Stimulated activated CD8-positive, alpha-beta memory T cell treated with anti-CD3 and anti-CD28 coated beads, Interleukin-12 subunit alpha, Interleukin-12 subunit beta, amount 100 ng/mL, for 24 hours (primary cell): ENCODE measurements around the gene PTMS.

Experiments
- DNase-seq: peaks from one replicate; pipeline ENCODE4 v3.0.0-alpha.2; 2020; ENCODE audit errors: extremely low read depth

Gene PTMS

DNA sequence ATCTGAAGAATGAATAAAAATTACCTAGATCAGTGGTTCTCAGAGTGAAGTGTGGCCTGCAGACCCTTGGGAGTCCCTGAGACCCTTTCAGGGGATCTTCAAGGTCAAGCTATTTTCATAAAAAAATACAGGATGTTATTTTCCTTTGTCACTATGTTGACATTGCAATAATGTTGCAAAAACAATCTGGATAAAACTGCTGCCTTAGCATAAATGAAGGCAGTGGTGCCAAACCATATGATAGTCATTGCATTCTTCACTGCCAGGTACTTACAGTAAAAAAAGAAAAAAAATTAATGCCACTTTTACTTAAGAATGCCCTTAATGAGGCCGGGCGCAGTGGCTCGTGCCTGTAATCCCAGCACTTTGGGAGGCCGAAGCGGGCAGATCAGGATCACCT is 21.1 kb downstream of the PTMS start:
- no peak for DNase-seq

DNA sequence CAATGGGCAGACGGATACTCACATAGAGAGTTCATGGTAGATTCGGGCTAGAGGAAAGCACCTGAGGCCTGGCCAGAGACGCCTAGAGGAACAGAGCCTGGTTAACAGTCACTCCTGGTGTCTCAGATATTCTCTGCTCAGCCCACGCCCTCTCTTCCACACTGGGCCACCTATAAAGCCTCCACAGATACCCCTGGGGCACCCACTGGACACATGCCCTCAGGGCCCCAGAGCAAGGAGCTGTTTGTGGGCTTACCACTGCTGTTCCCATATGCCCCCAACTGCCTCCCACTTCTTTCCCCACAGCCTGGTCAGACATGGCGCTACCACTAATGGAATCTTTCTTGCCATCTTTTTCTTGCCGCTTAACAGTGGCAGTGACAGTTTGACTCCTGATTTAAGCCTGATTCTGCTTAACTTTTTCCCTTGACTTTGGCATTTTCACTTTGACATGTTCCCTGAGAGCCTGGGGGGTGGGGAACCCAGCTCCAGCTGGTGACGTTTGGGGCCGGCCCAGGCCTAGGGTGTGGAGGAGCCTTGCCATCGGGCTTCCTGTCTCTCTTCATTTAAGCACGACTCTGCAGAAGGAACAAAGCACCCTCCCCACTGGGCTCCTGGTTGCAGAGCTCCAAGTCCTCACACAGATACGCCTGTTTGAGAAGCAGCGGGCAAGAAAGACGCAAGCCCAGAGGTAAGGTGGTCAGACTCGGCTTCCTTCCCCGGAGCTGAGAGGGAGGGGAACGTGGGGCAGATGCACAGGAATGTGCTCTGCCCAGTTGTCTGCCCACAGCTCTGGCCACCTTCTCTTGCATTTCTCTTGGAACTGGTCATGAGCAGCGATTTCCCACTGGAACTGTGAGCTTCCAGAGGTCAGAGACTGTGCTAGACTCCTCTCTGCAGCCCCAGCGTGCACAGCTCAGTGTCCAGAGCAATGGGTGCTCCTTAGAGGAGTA is 23.1 kb downstream of the PTMS start, which contains the start of gene CD4:
CD4 (plus strand) TSS at position 557 of the 953 bp plus-strand sequence. CDS start 10,611 bp downstream, outside the sequence.
- no peak for DNase-seq

GRCh38 chr12:6790496-6791150 is 24.5 kb downstream of the PTMS start:
- no peak for DNase-seq

DNA sequence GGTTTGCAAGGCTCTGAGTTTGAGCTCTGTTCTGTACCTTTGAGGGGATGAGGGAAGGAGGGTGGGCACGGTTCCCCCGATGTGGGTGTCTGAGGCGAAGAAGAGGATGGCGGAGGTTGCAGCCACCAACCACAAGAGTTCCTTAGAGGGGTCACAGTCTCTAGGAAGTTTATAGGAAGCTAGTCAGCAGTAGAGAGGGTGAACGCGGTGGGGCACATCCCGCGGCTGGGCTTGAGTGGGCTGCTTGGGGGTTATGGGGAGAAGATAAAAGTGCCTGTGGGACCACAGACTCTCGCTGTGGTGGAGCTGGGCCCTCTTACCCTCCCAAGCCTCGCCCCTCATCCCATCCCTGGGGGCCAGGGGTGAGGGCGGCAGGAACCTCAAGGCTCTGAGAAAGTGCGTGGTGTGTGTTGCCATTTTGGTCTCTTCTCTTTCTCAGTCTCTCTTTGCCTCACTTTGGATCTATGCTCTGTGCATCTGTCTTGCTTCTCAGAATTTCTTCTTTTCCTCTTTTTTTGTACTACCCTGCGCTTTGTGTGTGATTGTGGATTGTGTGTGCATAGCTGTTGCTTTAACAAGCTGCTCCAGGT is 25.9 kb downstream of the PTMS start:
- no peak for DNase-seq

DNA sequence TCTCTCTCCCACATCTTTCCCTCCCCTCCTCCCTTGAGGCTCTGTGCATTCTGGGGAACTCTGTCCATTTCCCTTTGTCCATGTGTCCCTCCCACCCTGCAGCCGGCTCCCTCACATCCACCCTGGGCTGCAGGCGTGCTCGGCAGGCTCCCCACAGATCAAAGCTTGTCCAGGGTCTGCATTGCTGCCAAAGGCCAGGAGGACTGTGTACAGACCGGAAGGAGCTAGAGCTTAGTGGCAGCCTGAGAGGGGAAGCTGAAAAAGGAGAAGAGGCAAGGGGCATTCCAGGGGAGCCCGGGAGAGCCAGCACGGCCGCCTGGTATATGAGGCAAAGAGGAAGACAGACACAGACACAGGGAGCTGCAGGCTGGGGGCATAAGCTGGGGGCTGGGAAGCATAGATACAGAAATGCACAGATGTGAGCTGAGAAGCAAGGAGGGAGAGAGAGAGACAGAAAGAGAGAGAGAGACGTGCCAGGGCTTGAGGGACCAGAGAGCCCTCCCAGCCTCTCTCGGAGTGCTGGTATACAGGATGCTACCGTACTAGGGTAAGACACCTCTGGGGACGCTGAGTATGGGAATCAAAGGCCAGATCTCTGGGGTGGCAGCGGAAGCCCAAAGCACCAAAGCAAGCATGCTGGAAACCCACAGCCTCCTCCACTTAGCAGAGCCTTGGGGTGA is 26.5 kb downstream of the PTMS start:
- DNase-seq = no peak

GRCh38 chr12:6795088-6795487 is 28.9 kb downstream of the PTMS start:
- DNase-seq = no peak

DNA sequence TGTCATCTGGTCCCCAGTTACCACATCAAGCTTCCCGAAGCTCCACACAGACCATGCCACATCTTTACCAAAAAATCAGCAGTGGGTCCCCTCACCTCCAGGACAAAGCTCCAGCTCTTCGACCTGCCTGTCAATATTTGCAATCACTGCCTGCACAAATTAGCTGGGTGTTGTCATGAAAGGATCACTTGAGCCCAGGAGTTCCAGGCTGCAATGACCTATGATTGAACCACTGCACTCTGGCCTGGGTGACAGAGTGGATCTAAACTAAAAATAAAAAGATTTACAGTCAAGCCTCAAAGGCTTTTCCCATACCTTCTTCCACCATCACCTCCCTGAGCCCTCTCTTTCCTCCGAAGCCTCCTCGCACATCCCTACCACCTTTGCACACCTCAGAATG is 30.4 kb downstream of the PTMS start:
- no peak for DNase-seq

DNA sequence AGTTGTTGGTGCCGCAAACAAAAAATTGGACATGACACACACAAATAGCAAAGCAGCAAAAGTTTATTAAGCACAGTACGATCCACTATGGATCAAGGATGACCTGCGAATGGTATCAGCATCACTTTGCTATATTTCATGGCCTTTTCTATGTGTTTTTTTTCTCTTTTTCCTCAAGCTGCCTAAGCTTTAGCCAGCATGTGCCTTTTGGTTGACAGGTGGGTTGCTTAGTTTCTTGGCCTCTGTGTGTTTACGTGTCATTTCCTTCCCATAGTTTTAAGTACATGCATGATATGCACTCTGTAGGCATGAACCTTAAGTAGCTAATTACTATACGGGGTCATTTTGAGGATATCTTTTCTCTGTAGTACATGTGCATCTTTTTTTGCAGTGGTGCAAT is 33.0 kb downstream of the PTMS start:
- DNase-seq = no peak

DNA sequence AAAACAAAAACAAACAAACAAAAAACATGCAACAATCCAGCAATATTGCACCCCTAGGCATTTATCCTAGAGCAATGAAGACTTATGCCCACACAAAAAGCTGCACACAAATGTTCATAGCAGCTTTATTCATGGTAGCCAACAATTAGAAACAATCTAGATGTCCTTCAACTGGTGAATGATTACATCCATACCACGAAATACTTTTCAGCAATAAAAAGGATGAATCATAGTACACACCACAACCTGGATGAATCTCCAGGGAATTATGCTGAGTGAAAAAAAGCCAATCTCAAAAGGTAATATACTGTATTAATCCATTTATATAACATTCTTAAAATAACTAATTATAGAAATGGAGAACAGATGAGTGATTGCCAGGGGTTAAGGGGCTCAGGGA is 41.0 kb downstream of the PTMS start:
- no peak for DNase-seq

GRCh38 chr12:6809056-6809455 is 42.9 kb downstream of the PTMS start:
- no peak for DNase-seq

GRCh38 chr12:6810758-6811157 is 44.6 kb downstream of the PTMS start:
- DNase-seq = no peak

GRCh38 chr12:6813363-6813762 is 47.2 kb downstream of the PTMS start:
- DNase-seq = no peak

DNA sequence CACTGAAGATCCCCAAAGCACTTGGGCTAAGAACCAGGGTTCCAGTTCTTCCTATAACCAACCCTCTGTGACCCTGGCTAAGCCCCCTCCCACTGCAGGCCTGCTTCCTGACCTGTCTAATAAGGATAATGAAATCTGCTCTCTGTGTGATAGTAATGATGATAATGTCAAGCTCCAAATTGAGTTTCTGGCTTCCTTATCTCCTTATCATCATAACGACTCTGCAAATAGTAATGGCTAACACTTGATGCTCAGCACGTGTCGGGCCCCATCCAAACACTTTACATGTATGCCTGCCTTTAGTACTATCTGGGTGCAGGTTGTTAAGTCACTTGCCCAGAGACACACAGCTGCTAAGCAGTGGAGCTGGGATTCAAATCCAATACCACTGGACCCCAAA is 50.4 kb downstream of the PTMS start:
- DNase-seq = no peak

DNA sequence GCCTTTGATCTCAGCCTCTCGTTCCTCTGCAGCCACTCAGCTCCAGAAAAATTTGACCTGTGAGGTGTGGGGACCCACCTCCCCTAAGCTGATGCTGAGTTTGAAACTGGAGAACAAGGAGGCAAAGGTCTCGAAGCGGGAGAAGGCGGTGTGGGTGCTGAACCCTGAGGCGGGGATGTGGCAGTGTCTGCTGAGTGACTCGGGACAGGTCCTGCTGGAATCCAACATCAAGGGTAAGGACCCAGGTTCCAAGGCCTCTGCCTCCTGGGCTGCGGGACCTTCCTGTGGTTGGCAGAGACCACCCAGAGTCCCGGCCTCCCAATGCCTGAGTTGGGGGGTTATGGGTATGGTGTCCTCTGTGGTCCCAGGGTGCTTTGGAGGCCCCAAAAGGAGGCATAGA is 50.9 kb downstream of the PTMS start:
- no peak for DNase-seq

- no peak for DNase-seq
Observed at GRCh38 chr12:6817662-6818157, 51.5 kb downstream of the PTMS start.

DNA sequence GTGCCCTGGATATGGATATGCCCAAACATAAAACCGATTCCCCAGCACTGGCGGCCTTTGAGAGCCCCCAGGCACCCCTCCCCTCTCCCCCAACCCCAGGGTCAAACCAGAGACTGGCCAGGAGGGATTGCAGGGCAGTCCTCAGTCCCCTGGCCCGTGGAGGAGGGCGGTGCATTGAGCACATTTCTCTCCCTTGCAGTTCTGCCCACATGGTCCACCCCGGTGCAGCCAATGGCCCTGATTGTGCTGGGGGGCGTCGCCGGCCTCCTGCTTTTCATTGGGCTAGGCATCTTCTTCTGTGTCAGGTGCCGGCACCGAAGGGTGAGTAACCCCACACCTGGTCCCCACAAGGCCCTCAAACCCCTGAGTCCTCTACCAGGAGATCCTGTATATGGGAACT is 52.1 kb downstream of the PTMS start:
- no peak for DNase-seq

- no peak for DNase-seq
Observed at GRCh38 chr12:6818645-6819044, 52.5 kb downstream of the PTMS start.

DNA sequence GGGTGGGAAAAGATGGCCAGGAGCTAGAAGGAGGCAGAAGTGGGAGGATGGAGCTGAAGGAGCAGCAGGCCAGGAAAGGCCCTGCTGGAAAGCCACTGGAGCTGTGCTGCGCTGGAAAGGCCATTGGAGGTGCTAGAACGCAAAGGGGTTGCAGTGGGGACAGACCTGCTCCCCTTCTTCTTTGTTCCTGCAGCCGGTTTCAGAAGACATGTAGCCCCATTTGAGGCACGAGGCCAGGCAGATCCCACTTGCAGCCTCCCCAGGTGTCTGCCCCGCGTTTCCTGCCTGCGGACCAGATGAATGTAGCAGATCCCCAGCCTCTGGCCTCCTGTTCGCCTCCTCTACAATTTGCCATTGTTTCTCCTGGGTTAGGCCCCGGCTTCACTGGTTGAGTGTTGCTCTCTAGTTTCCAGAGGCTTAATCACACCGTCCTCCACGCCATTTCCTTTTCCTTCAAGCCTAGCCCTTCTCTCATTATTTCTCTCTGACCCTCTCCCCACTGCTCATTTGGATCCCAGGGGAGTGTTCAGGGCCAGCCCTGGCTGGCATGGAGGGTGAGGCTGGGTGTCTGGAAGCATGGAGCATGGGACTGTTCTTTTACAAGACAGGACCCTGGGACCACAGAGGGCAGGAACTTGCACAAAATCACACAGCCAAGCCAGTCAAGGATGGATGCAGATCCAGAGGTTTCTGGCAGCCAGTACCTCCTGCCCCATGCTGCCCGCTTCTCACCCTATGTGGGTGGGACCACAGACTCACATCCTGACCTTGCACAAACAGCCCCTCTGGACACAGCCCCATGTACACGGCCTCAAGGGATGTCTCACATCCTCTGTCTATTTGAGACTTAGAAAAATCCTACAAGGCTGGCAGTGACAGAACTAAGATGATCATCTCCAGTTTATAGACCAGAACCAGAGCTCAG is 53.2 kb downstream of the PTMS start:
- no peak for DNase-seq

DNA sequence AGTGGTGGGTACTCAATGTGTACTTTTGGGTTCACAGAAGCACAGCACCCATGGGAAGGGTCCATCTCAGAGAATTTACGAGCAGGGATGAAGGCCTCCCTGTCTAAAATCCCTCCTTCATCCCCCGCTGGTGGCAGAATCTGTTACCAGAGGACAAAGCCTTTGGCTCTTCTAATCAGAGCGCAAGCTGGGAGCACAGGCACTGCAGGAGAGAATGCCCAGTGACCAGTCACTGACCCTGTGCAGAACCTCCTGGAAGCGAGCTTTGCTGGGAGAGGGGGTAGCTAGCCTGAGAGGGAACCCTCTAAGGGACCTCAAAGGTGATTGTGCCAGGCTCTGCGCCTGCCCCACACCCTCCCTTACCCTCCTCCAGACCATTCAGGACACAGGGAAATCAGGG is 54.0 kb downstream of the PTMS start:
- no peak for DNase-seq
